Regular cardiac myocyte (primary cell): Measurements from ENCODE around the gene ABTB1. TPM values are rescaled to one million over a fixed set of nuclear protein-coding genes. Genes with fewer than 3 reads are reported as not detected.

Experiments used
- total RNA-seq: library from RNA; depleted of rRNA; stranded (reverse); fragments of >200 nt; gene quantifications from 2 replicates; pipeline ENCODE4 v1.2.3, GENCODE V29; 2014

Gene ABTB1
- 9.2 and 16.6 TPM in 2 replicates for total RNA-seq

GRCh38 chr3:127672429-127673190 is at the start of gene ABTB1:
Gene ABTB1 (plus strand): TSS chr3:127672952. CDS start chr3:127673026, 74 bp downstream.

GRCh38 chr3:127628788-127629466 is 43.8 kb upstream of the ABTB1 start, which contains the start of gene PODXL2:
Gene PODXL2 (plus strand): TSS chr3:127629185. CDS start chr3:127629220, 35 bp downstream.

Other genes starting within 250 kb of the ABTB1 start
- 35.7 and 60.0 TPM in 2 replicates for gene TPRA1, start 82.2 kb upstream of the ABTB1 start, total RNA-seq
- gene MCM2, start 74.5 kb upstream of the ABTB1 start, total RNA-seq = 25.7 and 112 TPM in 2 replicates
- 2.5 and 6.8 TPM in 2 replicates for gene PODXL2, start 43.8 kb upstream of the ABTB1 start, total RNA-seq
- gene MGLL, start 149.6 kb downstream of the ABTB1 start, total RNA-seq = 46.6 and 55.2 TPM in 2 replicates
- gene KBTBD12, start 242.3 kb downstream of the ABTB1 start, total RNA-seq = not detected in 2 replicates